ENCODE data around the gene EBF3.

DNA sequence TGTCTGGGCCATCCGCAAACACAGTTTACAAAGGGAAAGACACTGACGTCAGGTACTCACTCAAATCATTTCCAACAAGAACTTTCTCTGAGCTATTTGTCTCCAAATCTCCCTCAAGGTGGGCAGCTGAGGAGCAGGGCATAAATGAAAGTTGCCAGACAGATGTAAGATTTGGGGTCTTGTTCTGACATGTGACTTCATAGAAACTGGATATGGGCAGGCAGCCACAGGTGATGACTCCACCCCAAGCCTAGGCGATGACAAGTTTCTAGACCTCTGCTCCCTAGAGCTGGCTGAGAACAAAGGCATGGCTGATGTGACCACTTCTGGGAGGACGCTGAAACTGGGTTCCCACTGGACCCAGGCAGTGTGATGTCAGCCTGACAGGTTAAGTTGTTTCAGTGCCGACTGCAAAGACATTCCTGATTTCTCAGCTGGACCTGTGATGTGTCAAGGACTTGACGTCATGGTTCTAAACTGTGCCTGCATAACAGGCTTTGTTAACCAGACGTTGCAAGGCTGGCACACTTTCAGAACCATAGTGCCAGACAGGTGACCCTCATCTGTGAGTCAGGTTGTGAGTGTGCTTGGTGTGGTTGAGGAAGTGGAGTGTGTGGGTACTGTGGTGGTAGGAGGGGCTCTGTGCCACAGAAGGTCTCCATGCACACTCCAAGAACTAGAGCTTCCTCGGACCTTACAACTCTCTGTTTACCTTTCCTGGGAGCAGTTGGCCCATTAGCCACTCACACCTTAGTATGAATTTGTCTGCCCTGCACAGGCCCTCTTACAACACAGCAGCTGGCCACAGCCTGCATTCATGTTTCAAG lies 39.9 kb upstream of the EBF3 start:
- TF ChIP-seq, protein P1, sequence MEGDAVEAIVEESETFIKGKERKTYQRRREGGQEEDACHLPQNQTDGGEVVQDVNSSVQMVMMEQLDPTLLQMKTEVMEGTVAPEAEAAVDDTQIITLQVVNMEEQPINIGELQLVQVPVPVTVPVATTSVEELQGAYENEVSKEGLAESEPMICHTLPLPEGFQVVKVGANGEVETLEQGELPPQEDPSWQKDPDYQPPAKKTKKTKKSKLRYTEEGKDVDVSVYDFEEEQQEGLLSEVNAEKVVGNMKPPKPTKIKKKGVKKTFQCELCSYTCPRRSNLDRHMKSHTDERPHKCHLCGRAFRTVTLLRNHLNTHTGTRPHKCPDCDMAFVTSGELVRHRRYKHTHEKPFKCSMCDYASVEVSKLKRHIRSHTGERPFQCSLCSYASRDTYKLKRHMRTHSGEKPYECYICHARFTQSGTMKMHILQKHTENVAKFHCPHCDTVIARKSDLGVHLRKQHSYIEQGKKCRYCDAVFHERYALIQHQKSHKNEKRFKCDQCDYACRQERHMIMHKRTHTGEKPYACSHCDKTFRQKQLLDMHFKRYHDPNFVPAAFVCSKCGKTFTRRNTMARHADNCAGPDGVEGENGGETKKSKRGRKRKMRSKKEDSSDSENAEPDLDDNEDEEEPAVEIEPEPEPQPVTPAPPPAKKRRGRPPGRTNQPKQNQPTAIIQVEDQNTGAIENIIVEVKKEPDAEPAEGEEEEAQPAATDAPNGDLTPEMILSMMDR (conservative IDR thresholded peaks at IDR 0.05; ENCODE audit: low read depth, low read length) = no peak
- no peak for TF ChIP-seq EZH2phosphoT487 (IDR thresholded peaks at IDR 0.05; ENCODE audit: borderline replicate concordance, low read length)
